SK-N-SH (cell line): ENCODE data around the gene RCAN2.

Experiments used
- CTCF ChIP-seq: fragments of 200-600 bp; sonication (generic); IDR thresholded peaks from 2 replicates; pipeline ENCODE4 v1.6.1; 2017; ENCODE audit warnings: antibody characterized with exemption, mild to moderate bottlenecking, moderate library complexity
- FOSL2 ChIP-seq: IDR thresholded peaks from 2 replicates; pipeline ENCODE4 v1.4.0; 2012; ENCODE audit warnings: low read depth, mild to moderate bottlenecking, moderate library complexity, borderline replicate concordance
- GABPA ChIP-seq: IDR thresholded peaks from 2 replicates; pipeline ENCODE4 v1.4.0; 2012; ENCODE audit warnings: low read depth, mild to moderate bottlenecking
- JUND ChIP-seq: IDR thresholded peaks from 2 replicates; pipeline ENCODE4 v1.4.0; 2012
- MXI1 ChIP-seq: IDR thresholded peaks from 2 replicates; pipeline ENCODE4 v1.6.1; 2012; ENCODE audit warnings: mild to moderate bottlenecking, low read depth, low read length, improper control_type of control experiment
- PBX3 ChIP-seq: IDR thresholded peaks from 2 replicates; pipeline ENCODE4; 2012
- POLR2AphosphoS5 ChIP-seq: IDR thresholded peaks from 2 replicates; pipeline ENCODE4 v1.6.1; 2012; ENCODE audit warnings: low read depth, low read length
- RCOR1 ChIP-seq: fragments of 150-350 bp; IDR thresholded peaks from 2 replicates; pipeline ENCODE4 v1.6.1; 2017; ENCODE audit warnings: antibody characterized with exemption, low read length
- SIN3A ChIP-seq: IDR thresholded peaks from 2 replicates; pipeline ENCODE4 v1.6.1; 2012; ENCODE audit warnings: low read depth, mild to moderate bottlenecking, low read length, moderate library complexity, borderline replicate concordance
- SMC3 ChIP-seq: IDR thresholded peaks from 2 replicates; pipeline ENCODE4 v1.6.1; 2012; ENCODE audit warnings: low read depth, low read length, improper control_type of control experiment
- TCF12 ChIP-seq: IDR thresholded peaks from 2 replicates; pipeline ENCODE4 v1.4.0; 2012
- TF ChIP-seq, protein P1 (sequence below): IDR thresholded peaks from 2 replicates; pipeline ENCODE4 v1.4.0; 2012; ENCODE audit warnings: low read depth, borderline replicate concordance

DNA sequence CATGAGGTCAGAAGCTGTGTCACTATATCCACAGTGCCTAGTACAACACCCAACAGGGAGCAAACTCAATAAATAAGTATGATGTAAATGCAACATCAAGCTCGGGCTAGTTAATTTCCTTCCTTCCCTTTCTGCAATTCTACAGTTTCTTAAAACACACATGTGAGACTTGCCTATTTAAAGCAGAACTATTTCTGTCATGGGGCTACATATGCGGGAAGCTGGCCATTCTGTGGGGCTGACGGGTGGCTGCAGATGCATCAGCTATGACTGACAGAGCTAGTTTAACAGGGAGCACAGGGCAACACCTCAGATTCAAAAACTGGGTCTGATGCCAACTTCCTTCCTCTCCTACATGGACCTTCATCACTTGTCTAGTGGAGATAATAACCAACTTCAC lies 202.4 kb downstream of the RCAN2 start:
- TF ChIP-seq JUND, result no peak
- TF ChIP-seq TCF12, result no peak
- TF ChIP-seq POLR2AphosphoS5, result no peak
- TF ChIP-seq PBX3, result no peak
- TF ChIP-seq RCOR1, result no peak
- no peak for TF ChIP-seq CTCF
- TF ChIP-seq MXI1, result no peak
- no peak for TF ChIP-seq FOSL2
- TF ChIP-seq, protein P1, sequence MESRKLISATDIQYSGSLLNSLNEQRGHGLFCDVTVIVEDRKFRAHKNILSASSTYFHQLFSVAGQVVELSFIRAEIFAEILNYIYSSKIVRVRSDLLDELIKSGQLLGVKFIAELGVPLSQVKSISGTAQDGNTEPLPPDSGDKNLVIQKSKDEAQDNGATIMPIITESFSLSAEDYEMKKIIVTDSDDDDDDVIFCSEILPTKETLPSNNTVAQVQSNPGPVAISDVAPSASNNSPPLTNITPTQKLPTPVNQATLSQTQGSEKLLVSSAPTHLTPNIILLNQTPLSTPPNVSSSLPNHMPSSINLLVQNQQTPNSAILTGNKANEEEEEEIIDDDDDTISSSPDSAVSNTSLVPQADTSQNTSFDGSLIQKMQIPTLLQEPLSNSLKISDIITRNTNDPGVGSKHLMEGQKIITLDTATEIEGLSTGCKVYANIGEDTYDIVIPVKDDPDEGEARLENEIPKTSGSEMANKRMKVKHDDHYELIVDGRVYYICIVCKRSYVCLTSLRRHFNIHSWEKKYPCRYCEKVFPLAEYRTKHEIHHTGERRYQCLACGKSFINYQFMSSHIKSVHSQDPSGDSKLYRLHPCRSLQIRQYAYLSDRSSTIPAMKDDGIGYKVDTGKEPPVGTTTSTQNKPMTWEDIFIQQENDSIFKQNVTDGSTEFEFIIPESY, result no peak
- TF ChIP-seq SMC3, result no peak
- TF ChIP-seq GABPA, result no peak
- TF ChIP-seq SIN3A, result no peak
